ENCODE results near the gene AGT. TPM values are rescaled to one million over a fixed set of nuclear protein-coding genes. Genes with fewer than 3 reads are reported as not detected.

AGT gene
- total RNA-seq, 1 experiment from 2014 or later, result not detected

Other genes with a start within 250 kb of the AGT start
- 42.0 and 51.0 TPM in 2 replicates for gene COG2, start 71.6 kb downstream of the AGT start, total RNA-seq (2014; rRNA removed)
- not detected in 2 replicates for gene CAPN9, start 33.3 kb upstream of the AGT start, total RNA-seq (2014; rRNA removed)
- 24.5 and 24.8 TPM in 2 replicates for gene C1orf198, start 154.4 kb upstream of the AGT start, total RNA-seq (2014; rRNA removed)

All from PC-3 (cell line).